H1 (cell line): Measurements from ENCODE around the gene PARD3. TPM values are rescaled to one million over a fixed set of nuclear protein-coding genes. Genes with fewer than 3 reads are reported as not detected.

Source experiments
- CTCF ChIA-PET: fragments of 300-600 bp; sonication (Branson Sonifier 250); formaldehyde crosslinking; loops from one replicate; lab custom pipeline; 2021; ENCODE audit not compliant: partially characterized antibody; lab: Charles Lee
- POLR2A ChIA-PET: fragments of 300-600 bp; sonication (Branson Sonifier 250); formaldehyde crosslinking; loops from one replicate; lab custom pipeline; 2021; ENCODE audit warnings: inconsistent platforms; ENCODE audit not compliant: partially characterized antibody; lab: Charles Lee
- DNase-seq, 2 experiments: peaks; one replicate each; pipeline versions ENCODE4 v3.0.0 to v3.0.0-alpha.2; 2010 to 2022; ENCODE audit warnings: low spot score in 2 of 2, low read depth in 1 of 2, mixed read lengths in 1 of 2
- FAIRE-seq: peaks from 2 replicates; lab custom pipeline; 2011; peaks lifted over from hg19 to GRCh38; lab: Jason Lieb, UNC
- H2AFZ ChIP-seq: 2 replicates; pipeline ENCODE4 v1.8.1; 2012; ENCODE audit warnings: low read length, inconsistent platforms
- H2AK5ac ChIP-seq: 2 replicates; pipeline ENCODE4 v1.6.1; 2013; ENCODE audit warnings: low read depth, low read length
- H2BK120ac ChIP-seq: replicated peaks from 2 replicates; pipeline ENCODE3; 2013; ENCODE audit warnings: low read depth, low read length, inconsistent platforms
- H2BK12ac ChIP-seq: 2 replicates; pipeline ENCODE4 v1.6.1; 2013; ENCODE audit warnings: low read depth, low read length
- H2BK15ac ChIP-seq: 2 replicates; pipeline ENCODE4 v1.6.1; 2013; ENCODE audit warnings: low read length
- H2BK20ac ChIP-seq: 2 replicates; pipeline ENCODE4 v1.6.1; 2013; ENCODE audit warnings: low read length
- H2BK5ac ChIP-seq: 2 replicates; pipeline ENCODE4 v1.6.1; 2013; ENCODE audit warnings: low read depth, low read length
- H3K14ac ChIP-seq: 2 replicates; pipeline ENCODE4 v1.6.1; 2013; ENCODE audit warnings: inconsistent platforms; ENCODE audit not compliant: insufficient read length
- H3K18ac ChIP-seq: 2 replicates; pipeline ENCODE4 v1.6.1; 2013; ENCODE audit warnings: low read length; ENCODE audit errors: extremely low read depth
- H3K23ac ChIP-seq: 2 replicates; pipeline ENCODE4 v1.6.1; 2013; ENCODE audit warnings: inconsistent platforms; ENCODE audit not compliant: insufficient read length
- H3K23me2 ChIP-seq: 2 replicates; pipeline ENCODE4 v1.6.1; 2013; ENCODE audit warnings: low read depth, low read length
- H3K27ac ChIP-seq: 2 replicates; pipeline ENCODE4 v1.6.1; 2011; ENCODE audit warnings: low read depth, low read length, inconsistent platforms
- H3K27me3 ChIP-seq, 4 experiments: replicated peaks in 1 of 4; 1 replicate in 1 of 4; 2 replicates in 3 of 4; pipeline versions ENCODE4 v1.6.1 to v1.8.1; 2011 to 2013; ENCODE audit warnings: low read length in 3 of 4, mild to moderate bottlenecking in 3 of 4, inconsistent platforms in 2 of 4, mixed read lengths in 2 of 4, moderate library complexity in 1 of 4; ENCODE audit not compliant: control insufficient read depth in 3 of 4, insufficient read depth in 3 of 4; ENCODE audit errors: extremely low read depth in 1 of 4
- H3K36me3 ChIP-seq, 4 experiments: 2 replicates each; pipeline versions ENCODE4 v1.6.1 to v1.8.1; 2011 to 2013; ENCODE audit warnings: mild to moderate bottlenecking in 4 of 4, low read length in 3 of 4, moderate library complexity in 2 of 4, control low read depth in 1 of 4, inconsistent platforms in 1 of 4; ENCODE audit not compliant: insufficient read depth in 4 of 4, control insufficient read depth in 2 of 4
- H3K4ac ChIP-seq: replicated peaks from 2 replicates; pipeline ENCODE3; 2013; ENCODE audit warnings: low read length, low read depth, mixed read lengths, inconsistent platforms; ENCODE audit not compliant: insufficient read length
- H3K4me1 ChIP-seq, 4 experiments: replicated peaks in 1 of 4; 1 replicate in 1 of 4; 2 replicates in 3 of 4; pipeline versions ENCODE4 v1.6.1 to v1.8.1; 2011 to 2013; ENCODE audit warnings: low read length in 3 of 4, inconsistent platforms in 2 of 4, mixed read lengths in 1 of 4; ENCODE audit not compliant: insufficient read depth in 4 of 4, control insufficient read depth in 3 of 4
- H3K4me2 ChIP-seq, 2 experiments: 2 replicates each; pipeline versions ENCODE4 v1.6.1 to v1.8.1; 2011 to 2013; ENCODE audit warnings: low read depth in 2 of 2, low read length in 2 of 2, control low read depth in 1 of 2, inconsistent platforms in 1 of 2, mild to moderate bottlenecking in 1 of 2; ENCODE audit not compliant: insufficient read depth in 1 of 2
- H3K4me3 ChIP-seq, 4 experiments: fragments of 200-600, 300-600 bp in 1 of 4; sonication (generic), shearing (Covaris generic), sonication (Bioruptor Twin) in 1 of 4; 2 replicates each; pipeline versions ENCODE4 v1.5.1 to v1.8.1; 2011 to 2016; ENCODE audit warnings: low read length in 4 of 4, low read depth in 3 of 4, control low read depth in 2 of 4, inconsistent platforms in 2 of 4, mild to moderate bottlenecking in 2 of 4, mixed read lengths in 1 of 4, moderate library complexity in 1 of 4; ENCODE audit not compliant: insufficient read depth in 2 of 4; ENCODE audit errors: extremely low read depth in 1 of 4
- H3K56ac ChIP-seq: replicated peaks from 2 replicates; pipeline ENCODE3; 2013; ENCODE audit warnings: low read depth, mild to moderate bottlenecking, mixed read lengths, low read length, inconsistent platforms; ENCODE audit not compliant: insufficient read length
- H3K79me1 ChIP-seq: 2 replicates; pipeline ENCODE4 v1.6.1; 2013; ENCODE audit warnings: low read depth, low read length, control low read depth
- H3K79me2 ChIP-seq, 2 experiments: 2 replicates each; pipeline versions ENCODE4 v1.6.1 to v1.8.1; 2012 to 2013; ENCODE audit warnings: low read length in 2 of 2, mild to moderate bottlenecking in 2 of 2, inconsistent platforms in 1 of 2; ENCODE audit not compliant: insufficient read depth in 2 of 2, control insufficient read depth in 1 of 2
- H3K9ac ChIP-seq, 4 experiments: replicated peaks in 1 of 4; 1 replicate in 1 of 4; 2 replicates in 3 of 4; pipeline versions ENCODE4 v1.6.1 to v1.8.1; 2011 to 2013; ENCODE audit warnings: low read depth in 3 of 4, low read length in 3 of 4, control low read depth in 2 of 4, mild to moderate bottlenecking in 2 of 4, moderate library complexity in 2 of 4, inconsistent platforms in 1 of 4; ENCODE audit errors: extremely low read depth in 1 of 4
- H3K9me3 ChIP-seq, 2 experiments: 2 replicates each; pipeline versions ENCODE4 v1.6.1 to v1.8.1; 2012 to 2013; ENCODE audit warnings: mild to moderate bottlenecking in 2 of 2, moderate library complexity in 2 of 2, control low read depth in 1 of 2, inconsistent platforms in 1 of 2, low read depth in 1 of 2, low read length in 1 of 2, mixed read lengths in 1 of 2; ENCODE audit not compliant: insufficient read depth in 2 of 2
- H4K20me1 ChIP-seq, 2 experiments: replicated peaks in 1 of 2; 2 replicates each; pipeline versions ENCODE3 to v1.8.1; 2011 to 2013; ENCODE audit warnings: inconsistent platforms in 2 of 2, low read length in 2 of 2, mild to moderate bottlenecking in 1 of 2; ENCODE audit not compliant: insufficient read depth in 2 of 2, control insufficient read depth in 1 of 2
- H4K5ac ChIP-seq: 2 replicates; pipeline ENCODE4 v1.6.1; 2013; ENCODE audit warnings: low read length, low read depth, mixed read lengths, inconsistent platforms; ENCODE audit not compliant: insufficient read length
- H4K8ac ChIP-seq: 2 replicates; pipeline ENCODE4 v1.8.0; 2013; ENCODE audit warnings: mild to moderate bottlenecking, moderate library complexity, low read length, inconsistent platforms; ENCODE audit not compliant: insufficient read depth; ENCODE audit errors: extremely low read depth
- H4K91ac ChIP-seq: replicated peaks from 2 replicates; pipeline ENCODE3; 2013; ENCODE audit warnings: low read length, mixed read lengths, inconsistent platforms; ENCODE audit not compliant: insufficient read length
- SP4 ChIP-seq: IDR thresholded peaks from 2 replicates; pipeline ENCODE4 v1.6.1; 2012; ENCODE audit warnings: low read length, inconsistent platforms
- WGBS, 2 experiments: shearing (Covaris generic) in 1 of 2; methylation state at CpG; one replicate each; pipeline versions ENCODE4 v1.1.6 to v1.1.7; 2013 to 2015; ENCODE audit warnings: low lambda C conversion rate in 2 of 2, mixed read lengths in 2 of 2, inconsistent platforms in 1 of 2, low coverage in 1 of 2, missing lambda C conversion rate in 1 of 2; ENCODE audit not compliant: insufficient replicate concordance in 2 of 2, insufficient coverage in 1 of 2, insufficient read length in 1 of 2; ENCODE audit errors: extremely low coverage in 1 of 2, missing lambda C conversion rate in 1 of 2; 5-methylcytosine and 5-hydroxymethylcytosine counted together
- polyA plus RNA-seq, 7 experiments: library from polyadenylated mRNA; depleted of rRNA in 3 of 7; stranded (reverse) in 5 of 7; unstranded in 2 of 7; fragments of >200 nt in 5 of 7; fragments of 200-250 nt in 2 of 7; gene quantifications; 1 replicate in 5 of 7; 2 replicates in 1 of 7; 4 replicates in 1 of 7; pipeline versions ENCODE4 v1.2.1 to v1.2.3, GENCODE V29; 2011 to 2013; ENCODE audit warnings: missing spikeins in 2 of 7, mixed read lengths in 2 of 7
- total RNA-seq: library from RNA; stranded (reverse); fragmentation: NEBNext Ultra II Directional; extraction: Animal tissue kit (Norgen Biotek cat#: 25700); gene quantifications from 2 replicates; pipeline ENCODE4 v1.2.1, GENCODE V29; 2021

PARD3 gene
- total and polyA plus RNA-seq, 2 of the 8 experiments (the other 6 are each of a cell fraction or from before 2014, with no cell fraction given) = 19.7 to 49.1 TPM

DNA sequence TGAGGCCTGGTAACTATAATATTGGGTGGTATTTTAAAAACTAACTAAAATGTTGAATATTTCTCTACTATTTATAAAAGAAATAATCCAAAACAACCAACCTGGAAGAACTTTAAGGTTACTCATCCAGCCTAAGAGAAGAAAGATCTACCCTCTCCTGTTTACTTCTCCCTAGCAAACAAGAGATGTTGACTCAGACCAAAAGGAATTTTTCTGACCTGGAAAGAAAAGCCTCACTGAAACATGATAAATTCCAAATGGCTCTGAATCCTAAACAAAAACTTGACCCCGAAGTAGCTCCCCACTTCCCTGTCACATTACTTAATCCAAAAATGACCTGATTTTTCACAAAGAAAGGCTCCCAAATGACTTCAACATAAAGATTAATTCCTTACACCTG is 101.2 kb downstream of the PARD3 start:
- Histone ChIP-seq H3K9me3 (no peaks in the 10 kb centered on the region), H3K18ac (no peak overlapping the region), H2BK15ac (no peak overlapping the region), H3K27me3 (no peaks in the 10 kb centered on the region), H3K27ac (no peak overlapping the region), H2AFZ (no peak overlapping the region), H3K79me1 (peaks cover 9% of the 10 kb centered on the region), H3K4me1 (peaks cover 0 to 5% (median 2%) of the 10 kb centered on the region in 4 experiments; a peak in 2 of 7 replicates), H3K79me2 (peaks cover 0 to 78% of the 10 kb centered on the region in 2 experiments; a peak in 2 of 4 replicates), H2BK5ac (no peak overlapping the region), H2BK120ac (no peak overlapping the region), H2AK5ac (no peak overlapping the region), H4K5ac (no peak overlapping the region), H4K8ac (no peak overlapping the region), H3K23me2 (no peaks in the 10 kb centered on the region), H3K4me3 (no peak overlapping the region), H3K56ac (no peak overlapping the region), H4K91ac (no peak overlapping the region), H3K4ac (no peak overlapping the region), H2BK12ac (no peak overlapping the region), H2BK20ac (no peak overlapping the region), H3K36me3 (no peaks in the 10 kb centered on the region), H3K9ac (no peak overlapping the region), H4K20me1 (no peaks in the 10 kb centered on the region), H3K4me2 (no peak overlapping the region), H3K14ac (no peak overlapping the region), H3K23ac (no peak overlapping the region)
- FAIRE-seq = no peak
- ChIA-PET POLR2A (no interaction called here), CTCF (interaction anchor here (1.4 to 7.0 kb wide), 4 partner anchors 10 to 39 kb away, joined by 3 to 35 read pairs (median 8); no protein-coding TSS in a partner anchor)
- no peak for TF ChIP-seq SP4
- WGBS, 2 experiments = 83% methylated on average over 1 of the region's 1 CpG; no CpG with 5 or more reads in 1 of the 2 experiments
- no peak for DNase-seq
